IMR-90 (cell line): Measurements from ENCODE around the gene DUS4L. TPM values are rescaled to one million over a fixed set of nuclear protein-coding genes. Genes with fewer than 3 reads are reported as not detected.

Experiments used
- ATAC-seq: fragments of 200-7000 bp; cut with Tn5 transposase; 2 replicates; pipeline ENCODE4 v1.9.1; 2020; ENCODE audit warnings: low read depth, mild to moderate bottlenecking, moderate library complexity
- BruUV-seq: library from RNA; stranded (reverse); fragments of 400-500 nt; replicated peaks from 2 replicates; lab custom pipeline; 2021; lab: Mats Ljungman, UMichigan
- CTCF ChIA-PET: fragments of 300-600 bp; formaldehyde crosslinking; extraction: SDS; loops from one replicate; lab custom pipeline; 2021; ENCODE audit warnings: antibody characterized with exemption; lab: Yijun Ruan, JAX
- POLR2A ChIA-PET: fragments of 300-600 bp; sonication (Branson Sonifier 250); formaldehyde crosslinking; loops from one replicate; lab custom pipeline; 2022; ENCODE audit warnings: antibody characterized with exemption; ENCODE audit not compliant: unreplicated experiment; lab: Charles Lee
- DNase-seq: peaks from one replicate; pipeline ENCODE4 v3.0.0; 2013
- H2AFZ ChIP-seq: replicated peaks from 2 replicates; pipeline ENCODE3; 2013; ENCODE audit warnings: low read length, mild to moderate bottlenecking; ENCODE audit not compliant: poor library complexity
- H2AK5ac ChIP-seq: 2 replicates; pipeline ENCODE4 v1.6.1; 2013; ENCODE audit warnings: low read depth, low read length, inconsistent platforms
- H2AK9ac ChIP-seq: replicated peaks from 2 replicates; pipeline ENCODE3; 2013; ENCODE audit warnings: mild to moderate bottlenecking, low read depth, low read length, moderate library complexity; ENCODE audit not compliant: poor library complexity
- H2BK120ac ChIP-seq: 2 replicates; pipeline ENCODE4 v1.6.1; 2013; ENCODE audit warnings: low read depth, low read length, inconsistent platforms
- H2BK15ac ChIP-seq: 3 replicates; pipeline ENCODE4 v1.6.1; 2013; ENCODE audit warnings: low read depth, low read length, inconsistent platforms
- H2BK20ac ChIP-seq: 2 replicates; pipeline ENCODE4 v1.6.1; 2013; ENCODE audit warnings: low read depth, mild to moderate bottlenecking, inconsistent platforms, low read length, moderate library complexity
- H2BK5ac ChIP-seq: 2 replicates; pipeline ENCODE4 v1.6.1; 2013; ENCODE audit warnings: mild to moderate bottlenecking, low read depth, low read length, inconsistent platforms; ENCODE audit not compliant: poor library complexity, severe bottlenecking
- H3K14ac ChIP-seq: replicated peaks from 2 replicates; pipeline ENCODE4 v1.6.1; 2013; ENCODE audit warnings: low read depth, low read length, inconsistent platforms
- H3K18ac ChIP-seq: 2 replicates; pipeline ENCODE4 v1.6.1; 2013; ENCODE audit warnings: low read depth, low read length, control low read depth
- H3K23ac ChIP-seq: 2 replicates; pipeline ENCODE4 v1.6.1; 2013; ENCODE audit warnings: low read depth, low read length, inconsistent platforms
- H3K27ac ChIP-seq: 2 replicates; pipeline ENCODE4 v1.5.1; 2013; ENCODE audit warnings: mild to moderate bottlenecking, control low read depth, low read length; ENCODE audit not compliant: insufficient read depth
- H3K27me3 ChIP-seq: 2 replicates; pipeline ENCODE4 v1.6.1; 2013; ENCODE audit warnings: low read length; ENCODE audit not compliant: control insufficient read depth, insufficient read depth
- H3K36me3 ChIP-seq: 2 replicates; pipeline ENCODE4 v1.6.1; 2013; ENCODE audit warnings: low read length, mixed read lengths; ENCODE audit not compliant: control insufficient read depth, insufficient read depth
- H3K4ac ChIP-seq: 2 replicates; pipeline ENCODE4 v1.6.1; 2013; ENCODE audit warnings: low read depth, low read length, inconsistent platforms
- H3K4me1 ChIP-seq: 2 replicates; pipeline ENCODE4 v1.6.1; 2013; ENCODE audit warnings: low read length, mixed read lengths; ENCODE audit not compliant: control insufficient read depth, insufficient read depth
- H3K4me2 ChIP-seq: 2 replicates; pipeline ENCODE4 v1.6.1; 2013; ENCODE audit warnings: low read depth, mild to moderate bottlenecking, control low read depth, low read length, moderate library complexity
- H3K4me3 ChIP-seq: 2 replicates; pipeline ENCODE4 v1.5.1; 2013; ENCODE audit warnings: low read depth, mild to moderate bottlenecking, control low read depth, low read length, moderate library complexity; ENCODE audit not compliant: insufficient read depth
- H3K56ac ChIP-seq: 2 replicates; pipeline ENCODE4 v1.6.1; 2013; ENCODE audit warnings: low read length, inconsistent platforms; ENCODE audit not compliant: insufficient read depth; ENCODE audit errors: extremely low read depth
- H3K79me1 ChIP-seq, 2 experiments: 2 replicates each; pipeline ENCODE4 v1.6.1; 2013; ENCODE audit warnings: low read length in 2 of 2, inconsistent platforms in 1 of 2, low read depth in 1 of 2
- H3K9ac ChIP-seq: 2 replicates; pipeline ENCODE4 v1.6.1; 2013; ENCODE audit warnings: low read depth, low read length, control low read depth
- H3K9me1 ChIP-seq: 2 replicates; pipeline ENCODE4 v1.6.1; 2013; ENCODE audit warnings: low read length, inconsistent platforms; ENCODE audit not compliant: insufficient read depth
- H3K9me3 ChIP-seq: 2 replicates; pipeline ENCODE4 v1.6.1; 2013; ENCODE audit warnings: low read length; ENCODE audit not compliant: control insufficient read depth, insufficient read depth
- H4K20me1 ChIP-seq: 2 replicates; pipeline ENCODE4 v1.6.1; 2013; ENCODE audit warnings: low read length, inconsistent platforms; ENCODE audit not compliant: insufficient read depth
- H4K5ac ChIP-seq: 2 replicates; pipeline ENCODE4 v1.6.1; 2013; ENCODE audit warnings: mild to moderate bottlenecking, low read depth, low read length, control low read depth
- H4K8ac ChIP-seq, 2 experiments: 2 replicates each; pipeline ENCODE4 v1.6.1; 2013; ENCODE audit warnings: low read depth in 2 of 2, low read length in 2 of 2, control low read depth in 1 of 2, inconsistent platforms in 1 of 2
- H4K91ac ChIP-seq: 2 replicates; pipeline ENCODE4 v1.6.1; 2013; ENCODE audit warnings: low read depth, low read length, inconsistent platforms; ENCODE audit not compliant: insufficient read depth
- BHLHE40 ChIP-seq: fragments of 150-350 bp; IDR thresholded peaks from 2 replicates; pipeline ENCODE4 v1.6.1; 2016; ENCODE audit warnings: mild to moderate bottlenecking, low read depth, low read length
- CHD1 ChIP-seq: IDR thresholded peaks from 2 replicates; pipeline ENCODE4 v1.6.1; 2012; ENCODE audit warnings: low read depth, low read length, improper control_type of control experiment
- MAFK ChIP-seq: IDR thresholded peaks from 2 replicates; pipeline ENCODE4 v1.6.1; 2012; ENCODE audit warnings: low read depth, low read length, improper control_type of control experiment
- RAD21 ChIP-seq: IDR thresholded peaks from 2 replicates; pipeline ENCODE4 v1.6.1; 2012; ENCODE audit warnings: low read length, improper control_type of control experiment
- RCOR1 ChIP-seq: IDR thresholded peaks from 2 replicates; pipeline ENCODE4 v1.6.1; 2012; ENCODE audit warnings: mild to moderate bottlenecking, low read length, improper control_type of control experiment; ENCODE audit not compliant: insufficient replicate concordance
- RFX5 ChIP-seq: IDR thresholded peaks from 2 replicates; pipeline ENCODE4 v1.8.0; 2012; ENCODE audit warnings: low read depth, mild to moderate bottlenecking, low read length, moderate library complexity
- SMC3 ChIP-seq: fragments of 150-350 bp; IDR thresholded peaks from 2 replicates; pipeline ENCODE4 v1.6.1; 2016; ENCODE audit warnings: low read depth, mild to moderate bottlenecking, antibody characterized with exemption, low read length, moderate library complexity
- WGBS, 2 experiments: methylation state at CpG; one replicate each; pipeline versions ENCODE4 v1.1.5 to v1.1.7; 2013; ENCODE audit warnings: missing lambda C conversion rate in 2 of 2; ENCODE audit not compliant: insufficient read length in 1 of 2; ENCODE audit errors: extremely low coverage in 2 of 2; 5-methylcytosine and 5-hydroxymethylcytosine counted together
- dilution Hi-C: fragments of 300-500 bp; cut with HindIII; formaldehyde crosslinking; loops from one replicate; pipeline ENCODE4 v1.14.3; 2018; ENCODE audit warnings: low sequenced_read_pairs; ENCODE audit not compliant: unreplicated experiment
- in situ Hi-C: fragments of 300-500 bp; cut with MboI; formaldehyde crosslinking; loops from 3 replicates; pipeline ENCODE4 v1.14.3; 2019; ENCODE audit warnings: low sequenced_read_pairs, inconsistent platforms, mixed read lengths
- intact Hi-C: fragments of 100-400 bp; cut with micrococcal nuclease; formaldehyde crosslinking; loops from 2 replicates; pipeline ENCODE4 v1.10.0; 2022
- polyA plus RNA-seq, 3 experiments: library from polyadenylated mRNA; depleted of rRNA; stranded (reverse); fragments of >200 nt; gene quantifications; 2 replicates each; pipeline ENCODE4 v1.2.3, GENCODE V29; 2012; ENCODE audit warnings: low replicate concordance in 1 of 3
- total RNA-seq: library from RNA; depleted of rRNA; stranded (reverse); fragments of >200 nt; gene quantifications from 2 replicates; pipeline ENCODE4 v1.2.3, GENCODE V29; 2012
- TF ChIP-seq, protein P1 (sequence below): fragments of 150-350 bp; IDR thresholded peaks from 2 replicates; pipeline ENCODE4 v1.6.1; 2016; ENCODE audit warnings: low read depth, mild to moderate bottlenecking, low read length, moderate library complexity, borderline replicate concordance
- TF ChIP-seq, protein P2 (sequence below): fragments of 150-350 bp; IDR thresholded peaks from 2 replicates; pipeline ENCODE4 v1.6.1; 2017; ENCODE audit warnings: mild to moderate bottlenecking, antibody characterized with exemption, low read length, low read depth

Gene DUS4L
- total and polyA plus RNA-seq, 2 of the 4 experiments (the other 2 are of a cell fraction): 4.2 to 6.6 TPM

DNA sequence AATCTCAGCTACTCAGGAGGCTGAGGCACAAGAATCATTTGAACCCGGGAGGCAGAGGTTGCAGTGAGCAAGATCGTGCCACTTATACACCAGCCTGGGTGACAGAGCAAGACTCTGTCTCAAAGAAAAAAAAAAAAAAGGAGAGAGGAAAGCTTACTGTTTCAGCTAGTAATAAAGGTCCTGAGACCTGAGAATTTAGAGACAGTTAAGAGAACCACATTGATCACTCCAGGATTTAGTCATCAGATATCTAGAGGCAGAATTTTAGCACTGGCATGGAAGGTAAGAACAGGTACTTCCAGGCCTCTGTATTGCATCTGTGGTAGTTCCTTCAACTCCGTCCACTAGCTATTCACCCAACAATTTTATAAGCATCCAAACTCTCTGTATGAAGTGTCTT lies 7.9 kb upstream of the DUS4L start:
- Histone ChIP-seq H3K9me1 (peaks cover 4% of the 10 kb centered on the region), H2BK20ac (no peak overlapping the region), H3K4me3 (no peak overlapping the region), H3K9ac (no peak overlapping the region), H4K5ac (no peak overlapping the region), H3K18ac (no peak overlapping the region), H2AFZ (no peak overlapping the region), H2AK9ac (no peak overlapping the region), H3K23ac (no peak overlapping the region), H2BK5ac (no peak overlapping the region), H4K91ac (no peak overlapping the region), H4K8ac (no peak overlapping the region), H3K14ac (no peak overlapping the region), H3K79me1 (peaks cover 20 to 29% of the 10 kb centered on the region in 2 experiments), H2AK5ac (no peak overlapping the region), H3K9me3 (no peaks in the 10 kb centered on the region), H3K27me3 (no peaks in the 10 kb centered on the region), H3K36me3 (peaks cover 3% of the 10 kb centered on the region), H2BK120ac (no peak overlapping the region), H3K27ac (no peak overlapping the region), H3K4ac (no peak overlapping the region), H3K4me2 (no peak overlapping the region), H3K56ac (no peak overlapping the region), H2BK15ac (no peak overlapping the region), H3K4me1 (peaks cover 9% of the 10 kb centered on the region), H4K20me1 (peaks cover 9% of the 10 kb centered on the region; the same call in 1 of the 2 replicates)
- intact Hi-C loops: no loop called here
- TF ChIP-seq RAD21 (no peak), RFX5 (no peak), BHLHE40 (no peak), MAFK (no peak), RCOR1 (no peak), SMC3 (no peak), CHD1 (no peak)
- TF ChIP-seq, protein P1, sequence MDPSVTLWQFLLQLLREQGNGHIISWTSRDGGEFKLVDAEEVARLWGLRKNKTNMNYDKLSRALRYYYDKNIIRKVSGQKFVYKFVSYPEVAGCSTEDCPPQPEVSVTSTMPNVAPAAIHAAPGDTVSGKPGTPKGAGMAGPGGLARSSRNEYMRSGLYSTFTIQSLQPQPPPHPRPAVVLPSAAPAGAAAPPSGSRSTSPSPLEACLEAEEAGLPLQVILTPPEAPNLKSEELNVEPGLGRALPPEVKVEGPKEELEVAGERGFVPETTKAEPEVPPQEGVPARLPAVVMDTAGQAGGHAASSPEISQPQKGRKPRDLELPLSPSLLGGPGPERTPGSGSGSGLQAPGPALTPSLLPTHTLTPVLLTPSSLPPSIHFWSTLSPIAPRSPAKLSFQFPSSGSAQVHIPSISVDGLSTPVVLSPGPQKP: no peak
- TF ChIP-seq, protein P2, sequence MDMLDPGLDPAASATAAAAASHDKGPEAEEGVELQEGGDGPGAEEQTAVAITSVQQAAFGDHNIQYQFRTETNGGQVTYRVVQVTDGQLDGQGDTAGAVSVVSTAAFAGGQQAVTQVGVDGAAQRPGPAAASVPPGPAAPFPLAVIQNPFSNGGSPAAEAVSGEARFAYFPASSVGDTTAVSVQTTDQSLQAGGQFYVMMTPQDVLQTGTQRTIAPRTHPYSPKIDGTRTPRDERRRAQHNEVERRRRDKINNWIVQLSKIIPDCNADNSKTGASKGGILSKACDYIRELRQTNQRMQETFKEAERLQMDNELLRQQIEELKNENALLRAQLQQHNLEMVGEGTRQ: no peak
- ChIA-PET CTCF (no interaction called here), POLR2A (no interaction called here)
- in situ Hi-C loops: no loop called here
- ATAC-seq: no peak
- DNase-seq: no peak
- no CpG with 5 or more reads among the region's 3 CpGs for WGBS, 2 experiments
- dilution Hi-C loops: no loop called here
- no TSS peak for BruUV-seq
